CD4-positive, alpha-beta T cell treated with Interleukin-12 subunit alpha and Interleukin-12 subunit beta, for 1 hour (primary cell): ENCODE results near the gene STAB1.

Source experiments
- DNase-seq: peaks from one replicate; pipeline ENCODE4 v3.0.0-alpha.2; 2020

STAB1 gene

DNA sequence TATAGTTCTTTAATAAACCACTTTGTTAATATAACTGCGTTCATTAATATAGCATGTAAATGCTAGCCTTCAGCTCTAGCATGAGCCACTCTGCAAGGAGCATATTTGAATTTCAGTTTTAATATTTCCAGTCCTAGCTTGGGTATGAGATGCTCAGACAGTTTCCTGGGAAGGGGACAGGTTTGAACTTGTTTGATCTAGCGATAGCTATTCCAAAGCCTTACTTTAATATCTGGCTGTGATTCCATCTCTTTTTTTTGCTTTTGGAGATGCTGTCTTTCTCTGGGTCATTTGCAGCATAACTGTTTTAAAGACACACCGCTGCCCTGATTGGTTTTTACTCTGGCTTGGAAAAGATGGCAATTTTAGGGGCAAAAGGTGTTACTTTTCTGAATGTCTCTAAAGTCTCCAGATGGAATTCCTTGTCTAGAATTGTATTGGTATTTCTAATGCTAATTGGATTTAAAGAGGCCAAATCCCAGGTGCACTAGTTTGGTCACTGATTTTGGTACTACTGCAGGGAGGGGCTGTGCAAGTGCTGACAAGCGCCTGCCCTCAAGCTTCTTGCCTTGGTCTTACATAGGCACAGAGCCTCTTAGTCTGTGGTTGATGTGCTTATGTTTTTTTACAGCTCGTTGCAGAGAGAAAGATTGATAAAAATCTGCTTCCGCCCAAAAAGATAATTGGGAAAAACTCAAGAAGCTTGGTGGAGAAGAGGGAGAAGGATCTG is 36.9 kb upstream of the STAB1 start:
- no peak for DNase-seq

DNA sequence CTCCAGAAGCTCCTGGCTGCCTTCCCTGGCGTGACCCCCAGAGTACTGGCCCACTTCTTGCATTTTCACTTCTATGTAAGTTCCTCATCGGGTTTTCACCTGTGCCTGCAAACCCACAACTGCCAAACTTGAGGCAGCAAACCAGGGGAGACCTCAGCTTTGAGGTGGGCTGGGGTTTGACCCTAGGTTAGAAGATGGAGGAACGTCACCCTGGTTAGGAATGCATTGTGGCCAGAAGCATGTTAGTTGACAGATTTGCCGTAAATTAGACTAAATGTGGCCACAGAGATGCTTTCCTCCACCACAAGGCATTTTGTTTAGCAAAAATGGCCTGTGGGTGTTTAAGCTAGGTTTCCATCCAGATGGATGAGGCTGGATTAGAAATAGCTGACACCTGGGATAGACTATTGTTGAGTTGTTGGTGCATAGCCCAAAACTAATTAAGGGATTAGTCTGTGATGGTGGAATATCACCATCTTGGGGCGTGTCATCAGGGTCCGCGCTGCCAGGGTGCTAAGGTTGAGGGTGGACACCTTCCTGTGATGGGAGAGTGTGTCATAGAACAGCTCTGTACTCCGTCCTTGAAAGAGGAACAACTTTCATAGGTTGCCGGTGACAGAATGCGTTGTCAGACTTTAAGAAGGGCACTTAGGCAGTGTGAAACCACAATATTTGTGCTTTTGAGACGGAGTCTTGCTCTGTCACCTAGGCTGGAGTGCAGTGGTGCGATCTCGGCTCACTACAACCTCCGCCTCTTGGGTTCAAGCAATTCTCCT is 36.2 kb upstream of the STAB1 start:
- DNase-seq: no peak

DNA sequence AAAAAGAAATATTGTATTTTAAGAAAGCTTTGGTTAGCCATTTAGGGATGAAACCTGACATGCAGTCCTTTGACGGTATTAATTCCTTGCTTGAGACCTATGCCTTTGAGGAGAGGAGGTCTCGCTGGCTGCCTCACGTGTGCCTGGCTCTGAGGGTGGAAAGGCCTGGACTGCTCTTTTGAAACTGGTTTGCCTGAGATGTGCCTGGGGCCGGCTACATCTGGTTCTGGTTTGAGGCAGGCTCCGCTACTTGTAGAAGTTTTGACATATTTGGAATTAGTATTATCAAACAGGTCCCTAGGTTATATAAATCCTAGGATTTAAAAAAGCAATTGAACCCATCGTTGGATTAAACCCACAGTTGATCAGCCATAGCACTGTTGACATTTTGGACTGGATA is 33.3 kb upstream of the STAB1 start:
- DNase-seq: no peak

DNA sequence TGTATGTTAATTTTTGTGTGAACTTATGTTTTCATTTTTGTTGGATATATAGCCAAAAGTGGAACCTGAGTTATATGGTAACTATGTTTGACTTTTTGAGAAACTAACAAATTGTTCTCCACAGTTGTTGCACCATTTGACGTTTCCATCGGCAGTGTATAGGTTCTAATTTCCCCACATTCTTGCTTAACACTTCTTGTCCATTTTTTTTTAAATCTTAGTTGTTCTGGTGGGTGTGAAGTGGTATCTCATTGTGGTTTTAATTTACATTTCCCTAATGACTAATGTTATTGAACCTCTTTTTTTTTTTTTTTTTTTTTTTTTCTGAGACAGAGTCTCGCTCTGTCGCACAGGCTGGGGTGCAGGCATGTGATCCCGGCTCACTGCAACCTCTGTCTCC is 31.7 kb upstream of the STAB1 start:
- no peak for DNase-seq

DNA sequence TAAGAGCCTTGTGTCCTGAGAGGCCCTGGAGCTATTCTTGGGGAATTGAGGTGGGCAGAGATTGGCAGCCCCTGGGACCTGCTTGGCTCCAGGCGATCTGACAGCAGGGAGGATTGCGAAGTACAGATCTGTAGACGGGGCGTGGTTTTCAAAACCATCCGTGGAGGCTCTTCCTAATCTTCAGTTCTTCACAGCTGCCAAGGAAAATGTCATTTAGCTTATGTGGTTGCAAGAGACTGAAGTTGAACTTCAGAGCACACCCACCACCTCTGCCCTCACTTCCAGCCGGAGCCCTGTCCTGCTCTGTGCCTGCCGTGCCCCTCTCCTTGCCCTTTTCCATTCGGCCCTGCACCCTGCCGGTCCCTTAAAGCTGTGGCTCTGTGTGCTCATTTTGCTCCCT is 26.8 kb upstream of the STAB1 start:
- no peak for DNase-seq

DNA sequence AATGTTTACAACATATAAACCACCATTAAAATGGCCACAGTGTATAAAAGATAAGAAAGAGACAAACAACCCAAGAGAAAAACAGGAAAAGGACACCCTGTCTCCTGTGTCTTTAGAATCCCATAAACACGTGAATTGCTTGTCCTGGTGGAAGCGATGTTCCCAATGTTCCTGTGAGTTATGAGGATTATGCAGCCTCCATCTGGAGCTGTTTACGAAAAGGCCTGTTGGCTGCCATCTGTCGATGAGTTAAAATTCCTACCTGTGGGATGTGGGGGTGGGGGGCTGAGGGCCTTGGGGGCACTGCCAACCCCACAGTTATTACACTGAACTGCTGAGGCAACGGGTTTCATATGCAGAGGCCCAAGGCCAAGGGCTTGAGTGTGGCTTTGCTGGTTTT is 26.1 kb upstream of the STAB1 start:
- DNase-seq: no peak

DNA sequence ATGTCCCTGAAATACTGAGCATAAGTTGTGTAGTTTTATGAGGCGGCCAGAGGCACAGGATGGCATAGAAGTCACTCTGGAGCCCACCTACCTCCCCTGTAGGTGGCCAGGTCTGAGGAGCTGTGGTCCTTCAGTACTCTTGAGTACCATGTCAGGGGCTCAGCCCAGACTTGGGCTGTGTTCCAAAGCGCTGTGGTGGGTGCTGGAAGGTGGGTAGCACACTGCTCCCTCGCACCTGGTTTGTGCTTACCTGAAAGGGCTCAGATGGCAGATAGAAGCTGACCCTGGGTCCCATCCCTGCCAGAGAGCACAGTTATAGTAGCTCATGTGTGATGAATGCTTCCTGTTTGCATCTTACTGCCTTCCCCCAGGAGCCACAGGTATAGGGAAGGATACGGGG is 24.2 kb upstream of the STAB1 start:
- DNase-seq: no peak

DNA sequence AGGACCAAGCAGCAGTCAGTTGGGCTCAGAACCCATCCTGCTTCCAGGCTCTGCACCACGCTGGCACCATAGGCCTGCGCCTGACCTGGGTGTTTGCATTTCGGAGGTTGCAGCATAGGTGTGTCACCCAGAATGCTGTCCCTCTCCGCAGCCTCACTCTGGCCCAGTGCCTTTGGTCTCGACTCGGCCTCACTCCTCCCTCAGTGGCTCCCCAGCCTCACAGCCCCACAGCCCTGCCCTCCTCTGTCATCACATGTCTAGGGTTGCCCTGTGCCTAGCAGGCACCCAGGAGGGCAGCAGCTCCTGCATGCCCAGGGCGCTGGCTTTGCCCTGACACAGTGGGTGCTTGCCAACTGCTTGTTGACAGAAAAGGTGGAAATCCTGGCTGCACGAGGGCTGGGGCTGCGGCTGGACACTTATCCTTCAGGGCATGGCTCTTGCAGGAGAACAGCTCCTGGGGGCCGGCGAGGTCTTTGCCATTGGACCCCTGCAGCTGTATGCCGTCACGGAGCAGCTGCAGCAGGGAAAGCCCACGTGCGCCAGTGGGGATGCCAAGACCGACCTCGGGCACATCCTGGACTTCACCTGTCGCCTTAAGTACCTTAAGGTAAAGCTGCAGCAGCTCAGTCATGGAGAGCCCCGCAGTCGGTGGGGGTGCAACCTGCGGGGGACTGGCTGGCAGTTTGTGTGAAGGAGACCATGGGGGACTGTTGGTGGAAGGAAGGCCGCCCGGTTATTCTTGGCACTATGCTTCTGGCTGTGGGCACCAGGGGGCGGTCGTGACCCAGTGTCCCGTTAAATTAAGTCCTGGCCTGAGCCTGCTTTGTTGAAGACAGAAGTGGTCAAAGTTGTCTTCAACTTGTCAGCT is 23.5 kb upstream of the STAB1 start:
- no peak for DNase-seq

DNA sequence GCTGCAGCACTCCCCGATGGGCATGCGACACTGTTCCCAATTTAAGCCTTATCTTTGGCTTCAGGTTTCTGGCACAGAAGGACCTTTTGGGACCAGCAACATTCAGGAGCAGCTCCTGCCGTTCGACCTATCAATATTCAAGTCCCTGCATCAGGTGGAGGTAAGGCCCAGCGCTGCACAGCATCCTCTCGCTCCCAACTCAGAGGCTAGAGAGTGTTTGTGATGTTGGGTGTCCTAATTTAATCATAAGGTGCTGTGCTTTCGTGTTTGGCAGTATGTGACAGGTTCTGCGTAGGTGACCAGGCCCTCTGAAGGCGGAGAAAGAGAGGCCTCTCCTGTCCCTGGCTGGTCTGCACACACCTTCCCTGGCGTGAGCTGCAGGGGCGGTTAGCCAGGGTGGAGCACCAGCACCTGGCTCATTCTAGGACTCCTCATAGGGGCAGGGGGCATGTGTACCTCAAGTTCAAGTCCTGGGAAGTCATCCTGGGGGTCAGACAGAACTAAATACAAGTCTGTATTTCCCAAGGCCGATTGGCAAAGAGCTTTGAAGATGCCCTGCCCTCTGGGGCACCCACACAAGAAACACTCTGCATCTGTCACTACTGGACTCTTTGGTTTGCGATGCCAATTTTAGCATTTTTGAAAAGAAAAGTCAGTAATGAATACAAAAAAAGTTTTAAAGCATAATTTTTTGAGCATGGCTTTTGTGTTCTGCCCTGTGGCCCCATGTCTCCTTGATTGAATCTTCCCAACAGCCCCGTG is 22.7 kb upstream of the STAB1 start:
- DNase-seq: no peak

DNA sequence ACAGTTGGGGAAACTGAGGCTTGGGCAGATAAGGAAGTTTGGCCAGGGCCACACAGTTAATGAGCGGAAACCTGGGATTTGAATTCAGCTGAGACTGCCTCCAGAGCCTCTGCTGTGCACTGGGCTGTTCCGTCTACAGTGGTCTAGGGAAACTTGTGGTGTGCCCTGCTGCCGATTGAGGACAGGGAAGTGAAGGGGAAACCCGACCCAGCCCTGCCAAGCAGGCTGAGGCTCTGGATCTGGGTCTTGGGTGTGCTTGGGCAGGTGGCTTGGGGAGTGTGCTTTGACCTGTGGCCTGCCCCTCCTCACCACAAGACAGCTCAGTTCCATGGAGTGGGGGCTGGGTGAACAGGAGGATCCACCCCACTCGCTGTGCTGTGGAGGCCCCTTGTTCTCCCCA is 22.1 kb upstream of the STAB1 start:
- DNase-seq: no peak

DNA sequence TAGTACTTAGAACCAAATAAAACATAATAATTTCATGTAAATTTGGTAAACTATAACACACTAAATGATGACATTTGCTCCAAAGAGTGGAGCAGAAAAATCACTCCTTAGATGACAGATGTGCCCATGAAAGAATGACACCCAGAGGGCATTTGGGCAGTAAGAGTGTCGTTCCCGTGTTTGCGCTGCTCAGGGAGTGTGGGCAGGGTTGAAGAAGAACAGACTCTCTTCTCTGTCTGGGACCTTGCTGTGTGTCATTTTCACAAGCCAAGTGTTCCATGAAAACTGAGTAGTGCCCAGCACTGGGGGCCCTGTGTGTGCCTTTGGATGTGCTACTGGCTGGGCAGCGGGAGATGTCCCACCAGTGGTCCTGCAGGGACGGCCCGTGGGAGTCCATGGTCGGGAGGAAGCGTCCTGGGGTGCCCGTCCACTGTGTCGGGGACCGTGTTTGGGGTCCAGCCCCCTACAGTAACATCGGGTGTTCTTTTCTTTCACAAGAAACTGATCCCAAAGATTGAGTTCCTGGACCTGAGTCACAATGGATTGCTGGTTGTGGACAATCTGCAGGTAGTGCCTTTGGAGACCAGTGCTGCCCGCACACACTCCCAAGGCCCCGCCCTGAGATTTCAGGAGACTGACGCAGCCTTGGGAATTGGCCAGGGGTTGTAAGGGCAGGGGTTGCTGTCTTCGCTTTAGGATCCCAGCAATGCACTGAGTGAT is 17.9 kb upstream of the STAB1 start:
- no peak for DNase-seq

DNA sequence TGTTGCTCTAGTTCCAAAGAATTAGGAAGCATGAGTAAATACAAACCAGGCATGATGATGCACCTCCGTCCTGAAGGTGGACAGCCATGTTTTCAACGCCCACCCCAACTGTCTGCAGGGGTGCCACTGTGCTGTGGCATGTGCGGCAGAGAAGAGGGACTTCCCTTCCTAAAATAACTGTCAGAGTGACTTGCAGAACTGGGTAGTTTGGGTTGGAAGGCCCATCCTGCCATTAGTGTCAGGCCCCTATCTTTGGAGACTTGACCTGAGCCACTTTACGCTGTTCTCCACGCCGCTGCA is 17.4 kb upstream of the STAB1 start:
- DNase-seq: no peak

DNA sequence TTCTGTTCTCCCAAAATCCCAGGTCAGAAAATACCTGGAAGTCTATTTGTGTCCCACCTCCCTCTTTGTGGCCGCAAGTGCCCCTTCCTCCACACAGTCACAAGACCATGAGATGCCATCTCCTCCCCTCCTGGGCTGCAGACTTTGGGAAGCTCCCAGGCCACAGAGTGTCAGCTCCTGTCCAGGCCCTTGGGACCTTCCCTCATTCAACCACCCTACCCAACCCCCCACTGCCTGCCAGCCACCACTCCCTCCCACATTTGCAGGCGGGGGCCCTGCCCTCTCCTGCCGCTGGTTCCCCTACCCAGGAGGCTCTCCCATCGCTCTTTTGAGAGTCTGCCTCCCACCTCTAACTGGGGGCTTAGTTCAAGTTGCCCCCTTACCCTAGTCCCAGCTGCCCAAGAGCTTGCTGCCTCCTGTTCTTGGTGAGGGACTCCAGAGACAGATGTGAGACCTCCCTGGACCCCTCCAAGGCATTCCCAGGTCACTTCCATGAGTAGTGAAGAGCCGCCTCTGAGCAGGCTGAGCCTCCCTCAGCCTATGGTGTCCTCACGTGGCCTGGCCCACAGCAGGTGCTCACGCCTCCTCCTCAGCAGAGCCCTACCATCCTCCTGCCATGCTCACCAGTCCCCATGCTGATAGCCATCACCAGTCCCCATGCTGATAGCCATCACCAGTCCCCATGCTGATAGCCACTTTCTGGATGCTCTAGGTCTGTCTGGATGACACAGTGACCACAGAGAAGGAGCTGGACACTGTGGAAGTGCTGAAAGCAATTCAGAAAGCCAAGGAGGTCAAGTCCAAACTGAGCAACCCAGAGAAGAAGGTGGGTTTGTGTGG is 15.9 kb upstream of the STAB1 start:
- DNase-seq: no peak

DNA sequence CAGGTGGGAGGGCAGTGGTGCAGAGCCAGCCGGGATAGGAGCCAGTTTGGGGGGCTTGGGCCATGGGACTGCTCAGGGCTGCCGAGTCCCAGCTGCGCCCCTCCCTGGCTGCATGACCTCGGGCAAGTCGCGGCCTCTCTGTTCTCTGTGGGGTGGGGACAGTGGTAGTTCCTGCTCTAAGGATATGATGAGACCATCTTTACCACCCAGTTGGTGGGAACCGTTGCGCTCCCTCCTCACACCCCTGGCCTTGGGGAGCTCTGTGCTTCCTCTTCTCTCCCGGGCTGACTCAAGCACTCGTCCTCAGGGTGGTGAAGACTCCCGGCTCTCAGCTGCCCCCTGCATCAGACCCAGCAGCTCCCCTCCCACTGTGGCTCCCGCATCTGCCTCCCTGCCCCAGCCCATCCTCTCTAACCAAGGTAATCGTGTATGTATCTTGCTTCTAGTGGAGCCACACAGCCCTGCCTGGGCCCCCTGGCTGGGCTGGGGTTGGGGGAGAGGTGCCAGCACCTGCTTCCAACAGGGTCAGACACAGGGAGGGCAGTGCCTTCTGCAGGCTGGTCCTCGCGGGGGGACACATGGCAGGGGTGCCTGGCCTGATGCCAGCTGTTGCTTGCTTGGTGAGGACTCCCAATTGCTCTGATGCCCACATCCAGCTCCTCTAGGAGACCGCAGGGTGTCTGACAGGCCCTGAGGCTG is 15.1 kb upstream of the STAB1 start:
- DNase-seq: no peak

DNA sequence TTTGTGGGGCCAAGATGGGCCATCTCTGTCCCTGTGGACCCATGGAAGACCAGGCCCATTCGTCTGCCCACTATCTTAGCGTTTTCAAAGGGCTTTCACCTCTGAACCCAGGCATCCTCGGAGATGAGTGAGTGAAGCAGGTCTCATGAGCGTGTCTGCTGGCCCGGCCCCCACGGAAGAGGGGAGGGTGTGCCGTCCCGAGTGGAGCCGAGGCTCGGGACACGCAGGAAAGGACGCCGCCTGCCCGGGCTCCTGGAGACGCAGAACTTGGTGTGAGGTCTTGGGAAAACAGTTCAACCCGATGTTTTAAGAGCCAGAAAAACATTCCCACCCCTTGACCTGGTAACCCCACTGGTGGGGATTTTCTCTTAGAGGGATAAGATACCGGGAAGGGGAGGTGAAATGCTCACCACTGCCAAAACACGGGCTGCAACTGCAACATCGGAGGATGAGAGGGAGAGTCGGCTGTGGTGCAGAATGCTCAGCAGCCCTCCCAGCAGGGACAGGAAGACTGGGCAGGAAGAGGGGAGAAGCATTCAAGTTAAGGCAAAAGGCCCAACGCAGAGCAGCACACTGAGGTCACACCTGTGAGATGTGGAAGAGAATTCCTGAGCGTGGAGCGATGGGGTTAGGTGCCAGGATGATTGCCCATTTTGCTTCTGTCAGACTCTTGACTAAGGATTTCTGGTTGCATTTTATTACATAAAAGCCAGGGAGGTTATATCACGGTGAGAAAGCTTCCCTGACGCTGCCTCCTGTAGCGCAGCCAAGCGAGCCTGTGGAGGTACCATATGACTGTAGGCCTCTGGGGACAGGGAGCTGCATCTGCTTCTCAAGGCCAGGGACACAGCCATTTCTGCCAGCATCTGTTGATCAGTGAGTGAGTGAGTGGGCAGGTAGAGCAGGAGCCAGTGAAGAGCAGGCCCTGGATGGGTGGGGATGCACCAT is 14.1 kb upstream of the STAB1 start:
- no peak for DNase-seq

DNA sequence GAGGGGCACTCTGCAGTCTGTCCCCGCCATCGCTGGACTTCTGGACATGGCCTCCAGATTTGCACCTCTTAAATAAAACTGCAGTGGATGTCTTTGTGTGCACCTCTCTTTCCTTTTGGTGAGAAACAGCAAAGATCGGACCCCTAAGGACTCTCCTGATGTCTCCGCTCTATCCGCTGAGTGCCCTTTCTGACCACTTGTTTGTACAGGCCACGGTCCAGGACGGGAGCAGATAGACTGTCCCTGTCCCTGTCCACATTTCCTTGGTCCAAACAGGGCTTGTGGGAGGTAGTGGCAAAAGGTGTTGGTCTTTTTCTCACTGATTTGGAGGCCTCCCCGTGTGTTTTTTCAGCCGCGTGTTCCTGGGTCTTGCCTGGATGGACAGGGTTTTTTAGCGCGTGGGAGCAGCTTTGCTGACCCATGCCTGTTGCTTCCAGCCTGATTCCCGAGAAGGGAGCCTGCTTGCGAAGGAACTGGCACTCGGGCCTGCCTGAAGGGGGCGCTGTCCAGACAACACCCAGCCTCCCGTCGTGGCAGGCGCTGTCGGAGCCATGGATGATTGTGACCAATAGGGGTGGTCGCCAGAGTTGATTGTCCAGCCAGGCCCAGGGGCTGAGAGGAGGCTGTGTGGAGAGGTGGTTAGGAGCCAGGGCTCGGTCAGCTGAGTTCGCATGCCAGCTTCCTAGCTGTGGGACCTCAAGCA is 13.2 kb upstream of the STAB1 start:
- DNase-seq: no peak

DNA sequence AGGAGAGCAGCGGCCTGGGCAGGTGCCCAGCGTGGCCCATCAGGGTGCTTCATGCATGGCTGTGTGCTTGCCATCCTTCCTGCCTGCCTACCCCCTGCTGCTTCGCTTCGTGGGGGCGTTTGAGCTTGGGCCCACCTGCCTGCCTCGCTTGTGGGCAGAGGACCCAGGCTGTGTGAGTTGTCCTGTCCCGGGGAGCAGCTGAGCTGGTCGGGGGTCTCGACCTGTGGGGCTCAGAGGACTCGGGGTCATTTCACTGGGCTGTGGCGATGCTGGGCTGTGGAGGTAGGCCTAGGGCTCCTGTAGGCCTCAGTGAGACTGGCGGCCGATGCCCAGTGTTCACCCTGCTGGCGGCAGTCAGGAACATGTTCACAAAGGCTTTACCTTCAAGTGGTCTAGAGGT is 12.1 kb upstream of the STAB1 start:
- DNase-seq: no peak

DNA sequence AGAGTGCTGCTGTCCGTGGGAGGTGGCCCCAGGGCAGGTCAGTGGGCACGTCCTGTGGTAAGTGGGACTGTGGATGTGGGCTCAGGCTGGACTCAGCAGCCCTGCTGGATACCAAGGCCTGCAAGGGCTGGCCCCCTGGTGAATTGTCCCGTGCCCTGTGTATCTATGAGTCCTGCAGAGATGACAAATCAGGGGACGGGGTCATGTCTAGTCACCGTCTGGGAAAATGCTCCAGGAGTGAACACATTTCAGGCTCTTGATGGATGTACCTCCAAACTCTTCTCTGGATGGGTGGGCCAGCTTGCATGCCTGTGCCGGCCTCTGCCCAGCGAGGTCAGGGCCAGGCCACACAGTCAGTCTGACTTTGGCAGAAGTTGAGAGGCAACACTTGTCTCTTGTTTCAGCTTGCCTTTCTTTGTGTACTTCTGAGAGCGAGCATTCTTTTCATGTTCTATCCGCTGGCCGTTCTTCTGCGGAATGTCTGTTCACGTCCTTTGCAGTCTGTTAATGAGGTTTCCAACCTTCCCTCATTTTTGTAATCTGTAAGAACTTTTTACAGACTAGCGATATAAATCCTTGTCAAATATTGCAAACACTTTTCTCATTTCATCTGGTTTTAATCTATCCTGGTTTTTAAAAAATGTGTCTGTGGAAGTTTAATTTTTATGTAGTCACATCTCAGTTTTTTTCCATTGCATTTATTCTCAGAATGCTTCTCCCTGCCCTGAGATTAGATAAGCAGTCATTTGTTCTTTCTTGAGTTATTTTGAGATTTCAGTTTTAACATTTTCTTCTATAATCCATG is 11.4 kb upstream of the STAB1 start:
- no peak for DNase-seq
